SK-N-SH (cell line): ENCODE measurements around the gene GTPBP10. TPM values are rescaled to one million over a fixed set of nuclear protein-coding genes. Genes with fewer than 3 reads are reported as not detected.
"Not testable (repeated sequence)": the region's sequence is repeated elsewhere in the genome, so short reads cannot be mapped to it uniquely, and the experiment has no call there.

Source experiments
- CTCF ChIA-PET: fragments of 300-600, 350-600 bp; formaldehyde crosslinking; extraction: SDS; loops from one replicate; lab custom pipeline; 2021; lab: Yijun Ruan, JAX
- POLR2A ChIA-PET: fragments of 350-600 bp; sonication (Branson Sonifier 250); formaldehyde crosslinking; extraction: SDS; loops from one replicate; lab custom pipeline; 2020; ENCODE audit warnings: antibody characterized with exemption, inconsistent platforms; lab: Yijun Ruan, JAX
- DNase-seq: peaks from one replicate; pipeline ENCODE4 v3.0.0; 2012
- H2AFZ ChIP-seq: fragments of 200-600 bp; sonication (generic); 2 replicates; pipeline ENCODE4 v1.8.1; 2016; ENCODE audit warnings: antibody characterized with exemption, mild to moderate bottlenecking, low read depth
- H3F3A ChIP-seq: fragments of 200-600 bp; sonication (generic); replicated peaks from 2 replicates; pipeline ENCODE3; 2016; ENCODE audit warnings: antibody characterized with exemption, mild to moderate bottlenecking; ENCODE audit not compliant: insufficient read depth
- H3K27ac ChIP-seq, 2 experiments: fragments of 200-500 bp in 1 of 2; fragments of 200-600 bp in 1 of 2; sonication (Bioruptor generic) in 1 of 2; sonication (generic), shearing (Covaris generic) in 1 of 2; 2 replicates each; pipeline versions ENCODE4 v1.5.1 to v1.6.1; 2014 to 2016; ENCODE audit warnings: low read depth in 2 of 2, inconsistent platforms in 1 of 2, low read length in 1 of 2, mild to moderate bottlenecking in 1 of 2, mixed read lengths in 1 of 2
- H3K27me3 ChIP-seq: fragments of 200-600 bp; sonication (generic), shearing (Covaris generic); 2 replicates; pipeline ENCODE4 v1.6.1; 2016; ENCODE audit warnings: mixed run types; ENCODE audit not compliant: insufficient read depth
- H3K36me3 ChIP-seq, 2 experiments: fragments of 200-500 bp in 1 of 2; fragments of 200-600 bp in 1 of 2; sonication (Bioruptor generic) in 1 of 2; sonication (generic) in 1 of 2; replicated peaks in 1 of 2; 2 replicates each; pipeline versions ENCODE3 to v1.5.1; 2014 to 2016; ENCODE audit warnings: low read length in 1 of 2, mild to moderate bottlenecking in 1 of 2; ENCODE audit not compliant: insufficient read depth in 2 of 2, control insufficient read depth in 1 of 2
- H3K4me1 ChIP-seq, 2 experiments: fragments of 200-500 bp in 1 of 2; fragments of 200-600 bp in 1 of 2; sonication (Bioruptor generic) in 1 of 2; sonication (generic), shearing (Covaris generic) in 1 of 2; 2 replicates each; pipeline versions ENCODE4 v1.5.1 to v1.6.1; 2014 to 2016; ENCODE audit warnings: low read depth in 1 of 2, low read length in 1 of 2, mixed run types in 1 of 2; ENCODE audit not compliant: insufficient read depth in 2 of 2, control insufficient read depth in 1 of 2
- H3K4me2 ChIP-seq: fragments of 200-600 bp; sonication (generic), shearing (Covaris generic); 2 replicates; pipeline ENCODE4 v1.6.1; 2017; ENCODE audit warnings: mixed run types
- H3K4me3 ChIP-seq, 2 experiments: fragments of 200-500 bp in 1 of 2; fragments of 200-600 bp in 1 of 2; sonication (Bioruptor generic) in 1 of 2; sonication (generic), shearing (Covaris generic) in 1 of 2; 2 replicates each; pipeline versions ENCODE4 v1.5.1 to v1.8.1; 2014 to 2016; ENCODE audit warnings: low read depth in 2 of 2, inconsistent platforms in 1 of 2, low read length in 1 of 2, mild to moderate bottlenecking in 1 of 2, mixed read lengths in 1 of 2, moderate library complexity in 1 of 2
- H3K79me2 ChIP-seq: fragments of 200-600 bp; sonication (generic); 2 replicates; pipeline ENCODE4 v1.8.1; 2017; ENCODE audit warnings: mild to moderate bottlenecking; ENCODE audit not compliant: insufficient read depth
- H3K9ac ChIP-seq: fragments of 200-600 bp; sonication (generic); 2 replicates; pipeline ENCODE4 v1.6.1; 2017; ENCODE audit warnings: mixed run types
- H3K9me2 ChIP-seq: fragments of 200-600 bp; sonication (generic); 2 replicates; pipeline ENCODE4 v1.6.1; 2017; ENCODE audit warnings: mixed run types
- H3K9me3 ChIP-seq: fragments of 200-600 bp; sonication (generic); 2 replicates; pipeline ENCODE4 v1.6.1; 2017; ENCODE audit warnings: mixed run types, mild to moderate bottlenecking, moderate library complexity
- H4K20me1 ChIP-seq: fragments of 200-600 bp; sonication (generic); 2 replicates; pipeline ENCODE4 v1.6.1; 2017; ENCODE audit warnings: mild to moderate bottlenecking, mixed run types; ENCODE audit not compliant: insufficient read depth
- CHD2 ChIP-seq: fragments of 150-350 bp; IDR thresholded peaks from 2 replicates; pipeline ENCODE4 v1.6.1; 2018; ENCODE audit warnings: low read length; ENCODE audit not compliant: partially characterized antibody
- ELF1 ChIP-seq: IDR thresholded peaks from 2 replicates; pipeline ENCODE4 v1.4.0; 2012
- EZH2phosphoT487 ChIP-seq: fragments of 200-600 bp; sonication (generic); IDR thresholded peaks from 2 replicates; pipeline ENCODE4 v1.6.1; 2017; ENCODE audit warnings: low read depth, mixed run types, mild to moderate bottlenecking, antibody characterized with exemption, moderate library complexity, borderline replicate concordance
- FOXJ3 ChIP-seq: sonication (generic); formaldehyde crosslinking; IDR thresholded peaks from 2 replicates; pipeline ENCODE4 v1.5.1; 2020; ENCODE audit warnings: mild to moderate bottlenecking, missing genetic modification reagents
- GATA2 ChIP-seq: sonication (generic); formaldehyde crosslinking; IDR thresholded peaks from 2 replicates; pipeline ENCODE4 v1.5.0; 2020; ENCODE audit warnings: mild to moderate bottlenecking, missing genetic modification reagents
- MAX ChIP-seq: IDR thresholded peaks from 2 replicates; pipeline ENCODE4 v1.4.0; 2012; ENCODE audit warnings: low read depth
- MEF2A ChIP-seq: IDR thresholded peaks from 2 replicates; pipeline ENCODE4 v1.4.0; 2012; ENCODE audit warnings: low read depth, borderline replicate concordance
- NRF1 ChIP-seq: IDR thresholded peaks from 2 replicates; pipeline ENCODE4 v1.6.1; 2012; ENCODE audit warnings: low read depth, mild to moderate bottlenecking, low read length
- RCOR1 ChIP-seq: fragments of 150-350 bp; IDR thresholded peaks from 2 replicates; pipeline ENCODE4 v1.6.1; 2017; ENCODE audit warnings: antibody characterized with exemption, low read length
- REST ChIP-seq: IDR thresholded peaks from 2 replicates; pipeline ENCODE4 v1.6.1; 2012; ENCODE audit warnings: mild to moderate bottlenecking, low read depth, low read length, moderate library complexity
- RFX5 ChIP-seq: IDR thresholded peaks from 2 replicates; pipeline ENCODE4 v1.6.1; 2012; ENCODE audit warnings: mild to moderate bottlenecking, improper control_type of control experiment, low read length
- SIN3A ChIP-seq: IDR thresholded peaks from 2 replicates; pipeline ENCODE4 v1.6.1; 2012; ENCODE audit warnings: low read depth, mild to moderate bottlenecking, low read length, moderate library complexity, borderline replicate concordance
- TAF1 ChIP-seq: IDR thresholded peaks from 2 replicates; pipeline ENCODE4 v1.6.1; 2012; ENCODE audit warnings: low read depth, mild to moderate bottlenecking, low read length, moderate library complexity, borderline replicate concordance
- TCF12 ChIP-seq: IDR thresholded peaks from 2 replicates; pipeline ENCODE4 v1.4.0; 2012
- YY1 ChIP-seq: IDR thresholded peaks from 2 replicates; pipeline ENCODE4 v1.4.0; 2012; ENCODE audit warnings: low read depth, mild to moderate bottlenecking
- ZBTB33 ChIP-seq: IDR thresholded peaks from 2 replicates; pipeline ENCODE4 v1.4.0; 2012; ENCODE audit warnings: low read depth, borderline replicate concordance
- WGBS: methylation state at CpG from one replicate; pipeline ENCODE4 v1.1.6; 2017; ENCODE audit warnings: low lambda C conversion rate; 5-methylcytosine and 5-hydroxymethylcytosine counted together
- polyA plus RNA-seq, 3 experiments: library from polyadenylated mRNA; depleted of rRNA; stranded (reverse); fragments of >200 nt; gene quantifications; 2 replicates each; pipeline ENCODE4 v1.2.3, GENCODE V29; 2012
- TF ChIP-seq, protein P1 (sequence below): IDR thresholded peaks from 2 replicates; pipeline ENCODE4 v1.4.0; 2012; ENCODE audit warnings: low read depth, borderline replicate concordance
- TF ChIP-seq, protein P2 (sequence below): fragments of 150-350 bp; IDR thresholded peaks from 2 replicates; pipeline ENCODE4 v1.6.1; 2017; ENCODE audit warnings: antibody characterized with exemption, low read length, low read depth, borderline replicate concordance
- TF ChIP-seq, protein P3 (sequence below): fragments of 200-600 bp; sonication (generic); IDR thresholded peaks from 2 replicates; pipeline ENCODE4 v1.6.1; 2017; ENCODE audit warnings: antibody characterized with exemption, mild to moderate bottlenecking, moderate library complexity

GTPBP10 gene
- polyA plus RNA-seq, 1 of the 3 experiments (the other 2 are of a cell fraction): 8.5 TPM

GRCh38 chr7:90349305-90349704, 2.8 kb downstream of the GTPBP10 start:
- POLR2A ChIA-PET: no interaction called here
- Histone ChIP-seq H3K9me2 (no peaks in the 10 kb centered on the region), H4K20me1 (no peaks in the 10 kb centered on the region), H3F3A (no peaks in the 10 kb centered on the region), H3K79me2 (peaks cover 78% of the 10 kb centered on the region), H3K9me3 (no peaks in the 10 kb centered on the region), H2AFZ (no peak overlapping the region), H3K4me3 (no peak overlapping the region), H3K36me3 (peaks cover 20 to 24% of the 10 kb centered on the region in 2 experiments), H3K27ac (no peak overlapping the region), H3K27me3 (no peaks in the 10 kb centered on the region), H3K9ac (no peak overlapping the region), H3K4me1 (peaks cover 7 to 15% of the 10 kb centered on the region in 2 experiments; a peak in 3 of 4 replicates), H3K4me2 (no peak overlapping the region)
- 98% methylated on average over 4 of the region's 4 CpGs for WGBS
- DNase-seq: no peak
- TF ChIP-seq ELF1 (no peak), GATA2 (no peak), YY1 (no peak), TCF12 (no peak), RCOR1 (no peak), SIN3A (no peak), EZH2phosphoT487 (no peak), CHD2 (no peak), NRF1 (no peak), RFX5 (no peak), REST (no peak), MAX (no peak), MEF2A (no peak), FOXJ3 (CRISPR knock-in tag) (no peak), ZBTB33 (no peak), TAF1 (no peak)
- TF ChIP-seq, protein P1, sequence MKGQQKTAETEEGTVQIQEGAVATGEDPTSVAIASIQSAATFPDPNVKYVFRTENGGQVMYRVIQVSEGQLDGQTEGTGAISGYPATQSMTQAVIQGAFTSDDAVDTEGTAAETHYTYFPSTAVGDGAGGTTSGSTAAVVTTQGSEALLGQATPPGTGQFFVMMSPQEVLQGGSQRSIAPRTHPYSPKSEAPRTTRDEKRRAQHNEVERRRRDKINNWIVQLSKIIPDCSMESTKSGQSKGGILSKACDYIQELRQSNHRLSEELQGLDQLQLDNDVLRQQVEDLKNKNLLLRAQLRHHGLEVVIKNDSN: no peak
- TF ChIP-seq, protein P2, sequence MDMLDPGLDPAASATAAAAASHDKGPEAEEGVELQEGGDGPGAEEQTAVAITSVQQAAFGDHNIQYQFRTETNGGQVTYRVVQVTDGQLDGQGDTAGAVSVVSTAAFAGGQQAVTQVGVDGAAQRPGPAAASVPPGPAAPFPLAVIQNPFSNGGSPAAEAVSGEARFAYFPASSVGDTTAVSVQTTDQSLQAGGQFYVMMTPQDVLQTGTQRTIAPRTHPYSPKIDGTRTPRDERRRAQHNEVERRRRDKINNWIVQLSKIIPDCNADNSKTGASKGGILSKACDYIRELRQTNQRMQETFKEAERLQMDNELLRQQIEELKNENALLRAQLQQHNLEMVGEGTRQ: no peak
- TF ChIP-seq, protein P3, sequence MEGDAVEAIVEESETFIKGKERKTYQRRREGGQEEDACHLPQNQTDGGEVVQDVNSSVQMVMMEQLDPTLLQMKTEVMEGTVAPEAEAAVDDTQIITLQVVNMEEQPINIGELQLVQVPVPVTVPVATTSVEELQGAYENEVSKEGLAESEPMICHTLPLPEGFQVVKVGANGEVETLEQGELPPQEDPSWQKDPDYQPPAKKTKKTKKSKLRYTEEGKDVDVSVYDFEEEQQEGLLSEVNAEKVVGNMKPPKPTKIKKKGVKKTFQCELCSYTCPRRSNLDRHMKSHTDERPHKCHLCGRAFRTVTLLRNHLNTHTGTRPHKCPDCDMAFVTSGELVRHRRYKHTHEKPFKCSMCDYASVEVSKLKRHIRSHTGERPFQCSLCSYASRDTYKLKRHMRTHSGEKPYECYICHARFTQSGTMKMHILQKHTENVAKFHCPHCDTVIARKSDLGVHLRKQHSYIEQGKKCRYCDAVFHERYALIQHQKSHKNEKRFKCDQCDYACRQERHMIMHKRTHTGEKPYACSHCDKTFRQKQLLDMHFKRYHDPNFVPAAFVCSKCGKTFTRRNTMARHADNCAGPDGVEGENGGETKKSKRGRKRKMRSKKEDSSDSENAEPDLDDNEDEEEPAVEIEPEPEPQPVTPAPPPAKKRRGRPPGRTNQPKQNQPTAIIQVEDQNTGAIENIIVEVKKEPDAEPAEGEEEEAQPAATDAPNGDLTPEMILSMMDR: no peak
- CTCF ChIA-PET: no interaction called here

DNA sequence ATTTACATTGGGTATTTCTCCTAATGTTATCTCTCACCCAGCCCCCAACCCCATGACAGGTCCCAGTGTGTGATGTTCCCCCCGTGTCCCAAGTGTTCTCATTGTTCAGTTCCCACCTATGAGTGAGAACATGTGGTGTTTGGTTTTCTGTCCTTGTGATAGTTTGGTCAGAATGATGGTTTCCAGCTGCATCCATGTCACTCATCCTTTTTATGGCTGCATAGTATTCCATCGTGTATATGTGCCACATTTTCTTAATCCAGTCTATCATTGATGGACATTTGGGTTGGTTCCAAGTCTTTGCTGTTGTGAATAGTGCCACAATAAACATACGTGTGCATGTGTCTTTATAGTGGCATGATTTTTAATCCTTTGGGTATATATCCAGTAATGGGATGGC, 3.5 kb downstream of the GTPBP10 start:
- H3K27ac ChIP-seq, H3K9me3 ChIP-seq, H3F3A ChIP-seq, H2AFZ ChIP-seq, H4K20me1 ChIP-seq, DNase-seq, H3K4me2 ChIP-seq, H3K4me3 ChIP-seq, POLR2A ChIA-PET, H3K9me2 ChIP-seq, H3K9ac ChIP-seq, H3K27me3 ChIP-seq: not testable (repeated sequence)
- peaks cover 7 to 12% of the 10 kb centered on the region in 2 experiments; a peak in 3 of 4 replicates for H3K4me1 ChIP-seq
- CTCF ChIA-PET: interaction anchor here (0.7 kb wide), 1 partner anchor 28 kb away, joined by 3 read pairs; no protein-coding TSS in a partner anchor
- H3K36me3 ChIP-seq: peaks cover 27 to 31% of the 10 kb centered on the region in 2 experiments
- WGBS: 86% methylated on average over 3 of the region's 3 CpGs
- peaks cover 80% of the 10 kb centered on the region for H3K79me2 ChIP-seq
